Embryonic facial prominence (tissue), 1 donor: Measurements from ENCODE around the gene SMG9.

Source experiments
- DNase-seq: peaks from one replicate; pipeline ENCODE4 v3.0.0-alpha.2; 2016; ENCODE audit errors: extremely low spot score

The SMG9 gene

GRCh38 chr19:43725468-43725867 lies 29.3 kb downstream of the SMG9 start:
- DNase-seq: no peak

- no peak for DNase-seq
These were observed 29.9 kb downstream of the SMG9 start for GRCh38 chr19:43724896-43725295.

- no peak for DNase-seq
These were observed 31.2 kb downstream of the SMG9 start for GRCh38 chr19:43723588-43723987.

- no peak for DNase-seq
These were observed 33.2 kb downstream of the SMG9 start for GRCh38 chr19:43721469-43722048.

GRCh38 chr19:43720936-43721335 lies 33.8 kb downstream of the SMG9 start:
- DNase-seq: no peak

- DNase-seq: no peak
These were observed 34.8 kb downstream of the SMG9 start for GRCh38 chr19:43719918-43720317.

GRCh38 chr19:43719378-43719868 lies 35.3 kb downstream of the SMG9 start:
- no peak for DNase-seq

GRCh38 chr19:43718627-43719377 lies 36.0 kb downstream of the SMG9 start:
- DNase-seq: no peak

- DNase-seq: no peak
These were observed 39.0 kb downstream of the SMG9 start, which contains the start of gene IRGC for GRCh38 chr19:43715776-43716175. Gene IRGC (plus strand): TSS chr19:43716076. CDS start chr19:43718559, 2,483 bp downstream.

GRCh38 chr19:43713208-43713607 lies 41.6 kb downstream of the SMG9 start:
- DNase-seq: no peak

GRCh38 chr19:43711751-43712355 lies 42.9 kb downstream of the SMG9 start:
- no peak for DNase-seq

- no peak for DNase-seq
These were observed 46.0 kb downstream of the SMG9 start for GRCh38 chr19:43708716-43709115.

GRCh38 chr19:43707158-43707712 lies 47.5 kb downstream of the SMG9 start:
- DNase-seq: no peak

- no peak for DNase-seq
These were observed 49.0 kb downstream of the SMG9 start for GRCh38 chr19:43705729-43706128.

- DNase-seq: no peak
These were observed 50.6 kb downstream of the SMG9 start for GRCh38 chr19:43704002-43704705.

- no peak for DNase-seq
These were observed 54.3 kb downstream of the SMG9 start for GRCh38 chr19:43700395-43701000.

- no peak for DNase-seq
These were observed 55.0 kb downstream of the SMG9 start for GRCh38 chr19:43699506-43700394.

- no peak for DNase-seq
These were observed 57.5 kb downstream of the SMG9 start for GRCh38 chr19:43697295-43697694.

- DNase-seq: no peak
These were observed 58.6 kb downstream of the SMG9 start for GRCh38 chr19:43695985-43696704.

- no peak for DNase-seq
These were observed 60.2 kb downstream of the SMG9 start for GRCh38 chr19:43694553-43694952.
